Stomach (tissue), 9 donors: Measurements from ENCODE around the gene SNTA1. TPM values are rescaled to one million over a fixed set of nuclear protein-coding genes. Genes with fewer than 3 reads are reported as not detected.
"Not testable (repeated sequence)": the region's sequence is repeated elsewhere in the genome, so short reads cannot be mapped to it uniquely, and the experiment has no call there.

Experiments used
- DNase-seq, 2 donors: peaks; one replicate each; pipeline versions ENCODE4 v3.0.0 to v3.0.0-alpha.2; 2013 to 2019
- H3K27ac ChIP-seq, 5 donors: fragments of 200-600 bp in 4 of 5; sonication (generic) in 4 of 5; one replicate each; pipeline ENCODE4 v1.5.1; 2013 to 2019; ENCODE audit warnings: mild to moderate bottlenecking in 1 of 5, moderate library complexity in 1 of 5
- H3K27me3 ChIP-seq, 3 donors: fragments of 200-600 bp; sonication (generic); one replicate each; pipeline ENCODE4 v1.5.1; 2017 to 2019; ENCODE audit warnings: mixed run types in 1 of 3
- H3K36me3 ChIP-seq, 4 donors: fragments of 200-600 bp; sonication (generic); 1 replicate in 3 of 4; 2 replicates in 1 of 4; pipeline ENCODE4 v1.5.1; 2016 to 2019
- H3K4me1 ChIP-seq, 4 donors: fragments of 200-600 bp; sonication (generic); one replicate each; pipeline ENCODE4 v1.5.1; 2016 to 2019
- H3K4me3 ChIP-seq, 4 donors: fragments of 200-600 bp; sonication (generic) in 3 of 4; one replicate each; pipeline ENCODE4 v1.5.1; 2016 to 2019; ENCODE audit warnings: mild to moderate bottlenecking in 1 of 4
- H3K9me3 ChIP-seq, 4 donors: fragments of 200-600 bp; sonication (generic); one replicate each; pipeline ENCODE4 v1.5.1; 2016 to 2019
- EP300 ChIP-seq: sonication (generic); formaldehyde crosslinking; IDR thresholded peaks from one replicate; pipeline ENCODE4 v1.6.1; 2017; ENCODE audit warnings: antibody characterized with exemption
- POLR2A ChIP-seq, 4 donors: fragments of 450-650 bp; IDR thresholded peaks; one replicate each; pipeline ENCODE4 v1.6.1; 2016; ENCODE audit warnings: antibody characterized with exemption in 4 of 4, control low read depth in 2 of 4, mild to moderate bottlenecking in 1 of 4, moderate library complexity in 1 of 4
- POLR2AphosphoS5 ChIP-seq, 3 donors: sonication (generic); formaldehyde crosslinking; IDR thresholded peaks; one replicate each; pipeline ENCODE4 v1.6.1; 2016; ENCODE audit warnings: antibody characterized with exemption in 3 of 3
- WGBS, 5 donors: extraction: QIAGEN DNeasy Blood & Tissue Kit in 3 of 5; methylation state at CpG; one replicate each; pipeline versions ENCODE4 v1.1.5 to v1.1.7; 2013 to 2018; 5-methylcytosine and 5-hydroxymethylcytosine counted together
- intact Hi-C: fragments of 100-400 bp; cut with DNase I; formaldehyde crosslinking; loops from one replicate; pipeline ENCODE4 v1.15.1; 2023; ENCODE audit warnings: low total_unique reads
- polyA plus RNA-seq, 3 donors: library from polyadenylated mRNA; stranded (reverse); fragments of 200-250 nt; gene quantifications; one replicate each; pipeline ENCODE4 v1.2.3, GENCODE V29; 2013
- total RNA-seq, 5 donors: library from RNA; depleted of rRNA; stranded (reverse); fragments of >200 nt; gene quantifications; one replicate each; pipeline versions ENCODE4 v1.1.0 to v1.2.3, GENCODE V29; 2014 to 2016
- TF ChIP-seq, protein P1 (sequence below), 7 experiments: fragments of 450-650 bp in 4 of 7; fragments of 200-600 bp in 3 of 7; sonication (generic) in 3 of 7; IDR thresholded peaks; one replicate each; pipeline ENCODE4 v1.5.1; 2016 to 2019; ENCODE audit warnings: antibody characterized with exemption in 7 of 7, control low read depth in 2 of 7, mild to moderate bottlenecking in 1 of 7
- donor health status: healthy with polysubstance abuse.
- donor health status: Bipolar disorder and iron deficiency.
- donor health status: healthy.

SNTA1 gene
- total and polyA plus RNA-seq, 8 donors = 8.8 to 40.8 (median 22.6) TPM

DNA sequence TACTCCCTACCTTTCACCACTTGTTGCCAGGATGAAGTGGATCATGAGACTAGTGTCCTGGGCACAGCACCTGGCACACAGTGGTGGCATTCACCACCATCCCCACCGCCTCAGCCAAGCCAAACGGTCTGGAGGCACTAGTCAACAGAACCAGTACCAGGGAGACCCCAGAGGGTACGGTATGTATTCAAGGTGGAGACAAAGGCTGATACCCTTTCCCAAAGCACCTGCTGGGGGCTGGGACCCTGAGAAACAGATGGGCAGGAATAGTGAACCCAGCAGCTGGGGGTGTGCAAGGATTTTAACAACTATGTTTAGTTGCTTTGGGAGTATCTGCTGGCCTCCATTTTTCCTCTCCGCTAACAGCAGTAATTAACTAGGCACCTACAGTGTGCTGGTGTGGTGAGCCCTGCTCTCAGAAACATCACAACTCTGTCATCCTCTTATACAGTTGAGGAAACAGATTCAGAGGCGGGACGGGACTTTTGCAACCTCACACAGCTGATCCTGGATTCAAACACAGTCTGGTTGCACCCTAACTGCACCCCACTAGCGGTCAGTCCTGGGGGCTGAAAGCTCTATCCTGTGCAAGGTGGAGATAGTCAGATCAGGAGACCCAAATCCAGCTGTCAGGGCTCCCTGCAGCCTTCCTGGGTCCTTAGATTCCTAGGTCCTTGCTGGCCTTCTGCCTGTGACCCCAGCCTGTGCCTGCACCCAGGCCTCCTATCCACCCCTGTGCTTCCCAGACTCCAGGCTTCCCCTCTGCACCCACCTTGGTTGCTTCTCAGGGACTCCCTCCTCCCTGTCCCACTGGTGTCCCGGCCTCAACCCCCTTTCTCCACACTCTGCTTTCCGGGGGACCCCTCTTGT is 1.2 kb downstream of the SNTA1 start:
- DNase-seq = no peak
- no peaks in the 10 kb centered on the region for H3K27me3 ChIP-seq
- 68 to 74% (median 68%) methylated on average over 9 of the region's 9 CpGs for WGBS, 5 donors
- H3K27ac ChIP-seq = peak overlapping the region in 3 of 5 donors; percentile 79 to 91 (median 88)
- H3K9me3 ChIP-seq = no peaks in the 10 kb centered on the region
- peaks cover 0 to 8% (median 0%) of the 10 kb centered on the region in 4 donors for H3K36me3 ChIP-seq
- H3K4me3 ChIP-seq = peak overlapping the region; percentile 68 to 89 (median 74)
- peaks cover 10 to 48% (median 34%) of the 10 kb centered on the region in 4 donors for H3K4me1 ChIP-seq
- intact Hi-C loops = no loop called here
- TF ChIP-seq EP300 = no peak
- no peak for TF ChIP-seq POLR2A (IDR thresholded peaks at IDR 0.05)
- TF ChIP-seq POLR2AphosphoS5 (IDR thresholded peaks at IDR 0.05) = no peak
- TF ChIP-seq, protein P1, sequence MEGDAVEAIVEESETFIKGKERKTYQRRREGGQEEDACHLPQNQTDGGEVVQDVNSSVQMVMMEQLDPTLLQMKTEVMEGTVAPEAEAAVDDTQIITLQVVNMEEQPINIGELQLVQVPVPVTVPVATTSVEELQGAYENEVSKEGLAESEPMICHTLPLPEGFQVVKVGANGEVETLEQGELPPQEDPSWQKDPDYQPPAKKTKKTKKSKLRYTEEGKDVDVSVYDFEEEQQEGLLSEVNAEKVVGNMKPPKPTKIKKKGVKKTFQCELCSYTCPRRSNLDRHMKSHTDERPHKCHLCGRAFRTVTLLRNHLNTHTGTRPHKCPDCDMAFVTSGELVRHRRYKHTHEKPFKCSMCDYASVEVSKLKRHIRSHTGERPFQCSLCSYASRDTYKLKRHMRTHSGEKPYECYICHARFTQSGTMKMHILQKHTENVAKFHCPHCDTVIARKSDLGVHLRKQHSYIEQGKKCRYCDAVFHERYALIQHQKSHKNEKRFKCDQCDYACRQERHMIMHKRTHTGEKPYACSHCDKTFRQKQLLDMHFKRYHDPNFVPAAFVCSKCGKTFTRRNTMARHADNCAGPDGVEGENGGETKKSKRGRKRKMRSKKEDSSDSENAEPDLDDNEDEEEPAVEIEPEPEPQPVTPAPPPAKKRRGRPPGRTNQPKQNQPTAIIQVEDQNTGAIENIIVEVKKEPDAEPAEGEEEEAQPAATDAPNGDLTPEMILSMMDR (IDR thresholded peaks at IDR 0.05) = no peak

DNA sequence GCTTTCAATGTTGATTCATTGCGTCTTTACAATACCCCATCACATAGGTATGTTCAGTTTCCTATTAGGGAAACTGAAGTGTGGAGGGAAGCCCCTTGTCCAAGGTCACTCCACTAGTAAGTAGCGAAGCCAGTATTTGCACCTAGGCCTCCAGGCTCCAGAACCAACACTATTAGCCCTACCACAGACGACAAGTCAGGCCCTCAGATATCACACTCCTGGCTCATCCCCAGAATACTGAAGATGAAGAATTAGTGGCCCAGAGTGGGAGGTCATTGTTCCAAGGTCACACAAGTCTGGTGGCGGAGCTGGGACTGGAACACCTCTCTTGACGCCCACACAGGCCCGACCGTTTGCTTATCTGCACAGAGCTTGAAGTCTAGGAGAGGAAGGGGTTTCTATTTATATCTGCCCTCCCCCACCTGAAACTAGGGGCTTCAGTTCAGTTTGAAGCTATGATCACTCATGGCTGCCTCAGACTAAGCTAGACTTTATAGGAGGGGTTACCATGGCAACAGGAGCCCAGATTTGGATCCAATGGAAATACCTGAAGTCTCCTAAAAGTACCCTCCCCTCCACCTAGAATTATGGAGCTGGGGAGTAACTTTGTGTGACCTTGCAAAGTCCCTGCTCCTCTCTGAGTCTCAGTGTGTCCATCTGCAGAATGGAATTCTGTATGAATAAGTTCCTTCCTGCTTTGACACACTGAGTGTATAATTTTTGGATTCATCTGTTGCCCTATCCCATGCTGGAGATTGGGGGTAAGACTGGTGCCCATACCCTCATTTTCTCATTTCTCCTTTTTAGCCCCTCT is 2.2 kb downstream of the SNTA1 start:
- Histone ChIP-seq H3K36me3 (peaks cover 0 to 8% (median 0%) of the 10 kb centered on the region in 4 donors), H3K27ac (peak overlapping the region in 1 of 5 donors; percentile 91), H3K27me3 (no peaks in the 10 kb centered on the region), H3K9me3 (no peaks in the 10 kb centered on the region), H3K4me3 (no peak overlapping the region), H3K4me1 (peaks cover 10 to 49% (median 34%) of the 10 kb centered on the region in 4 donors)
- DNase-seq = no peak
- no peak for TF ChIP-seq POLR2A (IDR thresholded peaks at IDR 0.05)
- TF ChIP-seq, protein P1 (IDR thresholded peaks at IDR 0.05) = no peak
- TF ChIP-seq EP300 = no peak
- TF ChIP-seq POLR2AphosphoS5 (IDR thresholded peaks at IDR 0.05) = no peak
- 68 to 82% (median 73%) methylated on average over 7 of the region's 7 CpGs for WGBS, 5 donors
- intact Hi-C loops = no loop called here

DNA sequence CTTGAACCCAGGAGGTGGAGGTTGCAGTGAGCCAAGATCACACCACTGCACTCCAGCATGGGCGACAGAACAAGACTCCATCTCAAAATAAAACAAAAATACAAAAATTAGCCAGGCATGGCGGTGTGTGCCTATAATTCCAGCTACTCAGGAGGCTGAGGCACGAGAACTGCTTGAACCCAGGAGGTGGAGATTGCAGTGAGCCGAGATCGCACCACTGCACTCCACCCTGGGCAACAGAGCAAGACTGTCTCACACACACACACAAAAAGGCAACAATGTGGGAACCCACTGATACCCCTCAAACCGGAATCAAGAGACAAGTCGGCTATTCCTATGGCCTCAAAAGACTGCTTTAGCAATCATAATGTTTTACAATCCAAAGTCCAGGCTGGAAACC is 3.0 kb downstream of the SNTA1 start:
- DNase-seq, intact Hi-C loops, H3K27me3 ChIP-seq, H3K4me3 ChIP-seq, H3K27ac ChIP-seq, H3K9me3 ChIP-seq, H3K36me3 ChIP-seq: not testable (repeated sequence)
- peaks cover 10 to 49% (median 34%) of the 10 kb centered on the region in 4 donors for H3K4me1 ChIP-seq
- WGBS, 5 donors = 84 to 89% (median 86%) methylated on average over 7 of the region's 7 CpGs

DNA sequence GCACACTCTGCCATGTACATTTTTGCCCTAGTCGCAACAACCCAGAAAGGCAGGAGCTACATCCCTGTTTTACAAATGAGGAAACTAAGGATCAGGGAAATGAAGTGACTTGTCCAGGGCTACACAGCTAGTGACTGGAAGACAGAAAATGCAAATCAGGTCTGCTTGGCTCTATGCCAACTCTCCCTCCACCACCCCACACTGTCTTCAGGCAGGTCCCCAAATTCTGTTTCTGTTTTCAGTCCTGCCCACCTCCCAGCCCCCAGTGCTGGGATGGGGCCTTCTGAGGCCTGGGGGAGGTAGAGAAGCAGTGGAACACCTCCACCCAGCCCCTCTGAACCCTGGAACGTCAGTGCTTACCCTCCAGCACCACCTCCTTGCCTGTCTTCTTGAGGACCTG is 5.1 kb downstream of the SNTA1 start:
- intact Hi-C loops = no loop called here
- Histone ChIP-seq H3K4me3 (no peak overlapping the region), H3K27me3 (no peaks in the 10 kb centered on the region), H3K36me3 (peaks cover 4 to 18% (median 12%) of the 10 kb centered on the region in 4 donors), H3K27ac (peak overlapping the region in 1 of 5 donors; percentile 43), H3K9me3 (no peaks in the 10 kb centered on the region), H3K4me1 (peaks cover 10 to 49% (median 32%) of the 10 kb centered on the region in 4 donors)
- TF ChIP-seq POLR2A (IDR thresholded peaks at IDR 0.05) (no peak), POLR2AphosphoS5 (IDR thresholded peaks at IDR 0.05) (no peak), EP300 (no peak)
- TF ChIP-seq, protein P1 (IDR thresholded peaks at IDR 0.05) = no peak
- 71 to 93% (median 86%) methylated on average over 2 of the region's 2 CpGs for WGBS, 5 donors
- DNase-seq = no peak
